Osteocyte (in vitro differentiated cells): Measurements from ENCODE around the gene TFR2. TPM values are rescaled to one million over a fixed set of nuclear protein-coding genes. Genes with fewer than 3 reads are reported as not detected.

Source experiments
- DNase-seq: peaks from one replicate; pipeline ENCODE4 v3.0.0; 2021; ENCODE audit warnings: mixed read lengths; ENCODE audit not compliant: unreplicated experiment; ENCODE audit errors: extremely low spot score
- H3K27ac Mint-ChIP-seq: one replicate; pipeline ENCODE4 v1.8.0; 2021; ENCODE audit warnings: mild to moderate bottlenecking, mixed read lengths; ENCODE audit not compliant: unreplicated experiment
- H3K27me3 Mint-ChIP-seq: one replicate; pipeline ENCODE4 v1.8.0; 2021; ENCODE audit warnings: mixed read lengths; ENCODE audit not compliant: unreplicated experiment
- H3K36me3 Mint-ChIP-seq: one replicate; pipeline ENCODE4 v1.8.0; 2021; ENCODE audit warnings: mixed read lengths; ENCODE audit not compliant: unreplicated experiment
- H3K4me1 Mint-ChIP-seq: one replicate; pipeline ENCODE4 v1.8.0; 2021; ENCODE audit warnings: mixed read lengths; ENCODE audit not compliant: unreplicated experiment
- H3K4me3 Mint-ChIP-seq: one replicate; pipeline ENCODE4 v1.8.0; 2021; ENCODE audit warnings: mild to moderate bottlenecking, moderate library complexity, mixed read lengths; ENCODE audit not compliant: unreplicated experiment
- H3K9me3 Mint-ChIP-seq: one replicate; pipeline ENCODE4 v1.8.0; 2021; ENCODE audit warnings: mixed read lengths; ENCODE audit not compliant: unreplicated experiment
- CTCF ChIP-seq: fragments of 200-600 bp; sonication (generic); IDR thresholded peaks from 2 replicates; pipeline ENCODE4 v1.5.0; 2021; ENCODE audit warnings: antibody characterized with exemption, mild to moderate bottlenecking, moderate library complexity
- total RNA-seq: library from RNA; stranded (reverse); gene quantifications from 2 replicates; pipeline ENCODE4 v1.2.1, GENCODE V29; 2021

The TFR2 gene
- total RNA-seq, 1 donor from 2014 or later = 0.19 TPM

- H3K9me3 Mint-ChIP-seq = no peaks in the 10 kb centered on the region
- H3K27me3 Mint-ChIP-seq = no peaks in the 10 kb centered on the region
- H3K27ac Mint-ChIP-seq = no peak overlapping the region
- DNase-seq = no peak
- no peak overlapping the region for H3K4me3 Mint-ChIP-seq
- TF ChIP-seq CTCF = no peak
- peaks cover 12% of the 10 kb centered on the region for H3K4me1 Mint-ChIP-seq
- peaks cover 24% of the 10 kb centered on the region for H3K36me3 Mint-ChIP-seq
Measured at GRCh38 chr7:100683659-100684533, 42.5 kb upstream of the TFR2 start.

- Mint-ChIP-seq H3K27me3 (no peaks in the 10 kb centered on the region), H3K4me3 (no peak overlapping the region), H3K9me3 (no peaks in the 10 kb centered on the region), H3K36me3 (peaks cover 25% of the 10 kb centered on the region), H3K4me1 (peaks cover 10% of the 10 kb centered on the region), H3K27ac (no peak overlapping the region)
- no peak for TF ChIP-seq CTCF
- no peak for DNase-seq
Measured at GRCh38 chr7:100682991-100683658, 41.8 kb upstream of the TFR2 start.

- no peak for DNase-seq
- no peak for TF ChIP-seq CTCF
- Mint-ChIP-seq H3K4me1 (peaks cover 10% of the 10 kb centered on the region), H3K27ac (no peak overlapping the region), H3K27me3 (no peaks in the 10 kb centered on the region), H3K4me3 (no peak overlapping the region), H3K9me3 (no peaks in the 10 kb centered on the region), H3K36me3 (peaks cover 27% of the 10 kb centered on the region)
Measured at GRCh38 chr7:100682228-100682741, 40.9 kb upstream of the TFR2 start.

GRCh38 chr7:100681491-100682227 lies 40.3 kb upstream of the TFR2 start:
- H3K36me3 Mint-ChIP-seq = peaks cover 27% of the 10 kb centered on the region
- H3K4me1 Mint-ChIP-seq = peaks cover 12% of the 10 kb centered on the region

More at GRCh38 chr7:100681491-100682227, 40.3 kb upstream of the TFR2 start:
- no peak for DNase-seq
- Mint-ChIP-seq H3K27me3 (no peaks in the 10 kb centered on the region), H3K9me3 (no peaks in the 10 kb centered on the region), H3K27ac (no peak overlapping the region), H3K4me3 (no peak overlapping the region)
- no peak for TF ChIP-seq CTCF
